H1 (cell line): ENCODE data around the gene DPP10. TPM values are rescaled to one million over a fixed set of nuclear protein-coding genes. Genes with fewer than 3 reads are reported as not detected.

Experiments
- CTCF ChIA-PET: fragments of 300-600 bp; sonication (Branson Sonifier 250); formaldehyde crosslinking; loops from one replicate; lab custom pipeline; 2021; ENCODE audit not compliant: partially characterized antibody; lab: Charles Lee
- POLR2A ChIA-PET: fragments of 300-600 bp; sonication (Branson Sonifier 250); formaldehyde crosslinking; loops from one replicate; lab custom pipeline; 2021; ENCODE audit warnings: inconsistent platforms; ENCODE audit not compliant: partially characterized antibody; lab: Charles Lee
- DNase-seq, 2 experiments: peaks; one replicate each; pipeline versions ENCODE4 v3.0.0 to v3.0.0-alpha.2; 2010 to 2022; ENCODE audit warnings: low spot score in 2 of 2, low read depth in 1 of 2, mixed read lengths in 1 of 2
- FAIRE-seq: peaks from 2 replicates; lab custom pipeline; 2011; peaks lifted over from hg19 to GRCh38; lab: Jason Lieb, UNC
- H2AFZ ChIP-seq: 2 replicates; pipeline ENCODE4 v1.8.1; 2012; ENCODE audit warnings: low read length, inconsistent platforms
- H2AK5ac ChIP-seq: 2 replicates; pipeline ENCODE4 v1.6.1; 2013; ENCODE audit warnings: low read depth, low read length
- H2BK120ac ChIP-seq: replicated peaks from 2 replicates; pipeline ENCODE3; 2013; ENCODE audit warnings: low read depth, low read length, inconsistent platforms
- H2BK12ac ChIP-seq: 2 replicates; pipeline ENCODE4 v1.6.1; 2013; ENCODE audit warnings: low read depth, low read length
- H2BK15ac ChIP-seq: 2 replicates; pipeline ENCODE4 v1.6.1; 2013; ENCODE audit warnings: low read length
- H2BK20ac ChIP-seq: 2 replicates; pipeline ENCODE4 v1.6.1; 2013; ENCODE audit warnings: low read length
- H2BK5ac ChIP-seq: 2 replicates; pipeline ENCODE4 v1.6.1; 2013; ENCODE audit warnings: low read depth, low read length
- H3K14ac ChIP-seq: 2 replicates; pipeline ENCODE4 v1.6.1; 2013; ENCODE audit warnings: inconsistent platforms; ENCODE audit not compliant: insufficient read length
- H3K18ac ChIP-seq: 2 replicates; pipeline ENCODE4 v1.6.1; 2013; ENCODE audit warnings: low read length; ENCODE audit errors: extremely low read depth
- H3K23ac ChIP-seq: 2 replicates; pipeline ENCODE4 v1.6.1; 2013; ENCODE audit warnings: inconsistent platforms; ENCODE audit not compliant: insufficient read length
- H3K23me2 ChIP-seq: 2 replicates; pipeline ENCODE4 v1.6.1; 2013; ENCODE audit warnings: low read depth, low read length
- H3K27ac ChIP-seq: 2 replicates; pipeline ENCODE4 v1.6.1; 2011; ENCODE audit warnings: low read depth, low read length, inconsistent platforms
- H3K27me3 ChIP-seq, 4 experiments: replicated peaks in 1 of 4; 1 replicate in 1 of 4; 2 replicates in 3 of 4; pipeline versions ENCODE4 v1.6.1 to v1.8.1; 2011 to 2013; ENCODE audit warnings: low read length in 3 of 4, mild to moderate bottlenecking in 3 of 4, inconsistent platforms in 2 of 4, mixed read lengths in 2 of 4, moderate library complexity in 1 of 4; ENCODE audit not compliant: control insufficient read depth in 3 of 4, insufficient read depth in 3 of 4; ENCODE audit errors: extremely low read depth in 1 of 4
- H3K36me3 ChIP-seq, 4 experiments: 2 replicates each; pipeline versions ENCODE4 v1.6.1 to v1.8.1; 2011 to 2013; ENCODE audit warnings: mild to moderate bottlenecking in 4 of 4, low read length in 3 of 4, moderate library complexity in 2 of 4, control low read depth in 1 of 4, inconsistent platforms in 1 of 4; ENCODE audit not compliant: insufficient read depth in 4 of 4, control insufficient read depth in 2 of 4
- H3K4ac ChIP-seq: replicated peaks from 2 replicates; pipeline ENCODE3; 2013; ENCODE audit warnings: low read length, low read depth, mixed read lengths, inconsistent platforms; ENCODE audit not compliant: insufficient read length
- H3K4me1 ChIP-seq, 4 experiments: replicated peaks in 1 of 4; 1 replicate in 1 of 4; 2 replicates in 3 of 4; pipeline versions ENCODE4 v1.6.1 to v1.8.1; 2011 to 2013; ENCODE audit warnings: low read length in 3 of 4, inconsistent platforms in 2 of 4, mixed read lengths in 1 of 4; ENCODE audit not compliant: insufficient read depth in 4 of 4, control insufficient read depth in 3 of 4
- H3K4me2 ChIP-seq, 2 experiments: 2 replicates each; pipeline versions ENCODE4 v1.6.1 to v1.8.1; 2011 to 2013; ENCODE audit warnings: low read depth in 2 of 2, low read length in 2 of 2, control low read depth in 1 of 2, inconsistent platforms in 1 of 2, mild to moderate bottlenecking in 1 of 2; ENCODE audit not compliant: insufficient read depth in 1 of 2
- H3K4me3 ChIP-seq, 4 experiments: fragments of 200-600, 300-600 bp in 1 of 4; sonication (generic), shearing (Covaris generic), sonication (Bioruptor Twin) in 1 of 4; 2 replicates each; pipeline versions ENCODE4 v1.5.1 to v1.8.1; 2011 to 2016; ENCODE audit warnings: low read length in 4 of 4, low read depth in 3 of 4, control low read depth in 2 of 4, inconsistent platforms in 2 of 4, mild to moderate bottlenecking in 2 of 4, mixed read lengths in 1 of 4, moderate library complexity in 1 of 4; ENCODE audit not compliant: insufficient read depth in 2 of 4; ENCODE audit errors: extremely low read depth in 1 of 4
- H3K56ac ChIP-seq: replicated peaks from 2 replicates; pipeline ENCODE3; 2013; ENCODE audit warnings: low read depth, mild to moderate bottlenecking, mixed read lengths, low read length, inconsistent platforms; ENCODE audit not compliant: insufficient read length
- H3K79me1 ChIP-seq: 2 replicates; pipeline ENCODE4 v1.6.1; 2013; ENCODE audit warnings: low read depth, low read length, control low read depth
- H3K79me2 ChIP-seq, 2 experiments: 2 replicates each; pipeline versions ENCODE4 v1.6.1 to v1.8.1; 2012 to 2013; ENCODE audit warnings: low read length in 2 of 2, mild to moderate bottlenecking in 2 of 2, inconsistent platforms in 1 of 2; ENCODE audit not compliant: insufficient read depth in 2 of 2, control insufficient read depth in 1 of 2
- H3K9ac ChIP-seq, 4 experiments: replicated peaks in 1 of 4; 1 replicate in 1 of 4; 2 replicates in 3 of 4; pipeline versions ENCODE4 v1.6.1 to v1.8.1; 2011 to 2013; ENCODE audit warnings: low read depth in 3 of 4, low read length in 3 of 4, control low read depth in 2 of 4, mild to moderate bottlenecking in 2 of 4, moderate library complexity in 2 of 4, inconsistent platforms in 1 of 4; ENCODE audit errors: extremely low read depth in 1 of 4
- H3K9me3 ChIP-seq, 2 experiments: 2 replicates each; pipeline versions ENCODE4 v1.6.1 to v1.8.1; 2012 to 2013; ENCODE audit warnings: mild to moderate bottlenecking in 2 of 2, moderate library complexity in 2 of 2, control low read depth in 1 of 2, inconsistent platforms in 1 of 2, low read depth in 1 of 2, low read length in 1 of 2, mixed read lengths in 1 of 2; ENCODE audit not compliant: insufficient read depth in 2 of 2
- H4K20me1 ChIP-seq, 2 experiments: replicated peaks in 1 of 2; 2 replicates each; pipeline versions ENCODE3 to v1.8.1; 2011 to 2013; ENCODE audit warnings: inconsistent platforms in 2 of 2, low read length in 2 of 2, mild to moderate bottlenecking in 1 of 2; ENCODE audit not compliant: insufficient read depth in 2 of 2, control insufficient read depth in 1 of 2
- H4K5ac ChIP-seq: 2 replicates; pipeline ENCODE4 v1.6.1; 2013; ENCODE audit warnings: low read length, low read depth, mixed read lengths, inconsistent platforms; ENCODE audit not compliant: insufficient read length
- H4K8ac ChIP-seq: 2 replicates; pipeline ENCODE4 v1.8.0; 2013; ENCODE audit warnings: mild to moderate bottlenecking, moderate library complexity, low read length, inconsistent platforms; ENCODE audit not compliant: insufficient read depth; ENCODE audit errors: extremely low read depth
- H4K91ac ChIP-seq: replicated peaks from 2 replicates; pipeline ENCODE3; 2013; ENCODE audit warnings: low read length, mixed read lengths, inconsistent platforms; ENCODE audit not compliant: insufficient read length
- BRCA1 ChIP-seq: IDR thresholded peaks from 2 replicates; pipeline ENCODE4 v1.6.1; 2012; ENCODE audit warnings: low read depth, low read length, improper control_type of control experiment
- CEBPB ChIP-seq: IDR thresholded peaks from 2 replicates; pipeline ENCODE4 v1.6.1; 2012; ENCODE audit warnings: low read depth, low read length
- EZH2 ChIP-seq: fragments of 200-600 bp; sonication (generic); IDR thresholded peaks from 2 replicates; pipeline ENCODE4 v1.7.1; 2012; ENCODE audit warnings: low read depth, mild to moderate bottlenecking, moderate library complexity, low read length, inconsistent platforms; ENCODE audit not compliant: severe bottlenecking
- PHF8 ChIP-seq: fragments of 200-600 bp; sonication (generic); conservative IDR thresholded peaks from 2 replicates; pipeline ENCODE4 v1.7.1; 2012; ENCODE audit warnings: low read depth, mild to moderate bottlenecking, inconsistent platforms, low read length, moderate library complexity
- TAF1 ChIP-seq: IDR thresholded peaks from 2 replicates; pipeline ENCODE4 v1.6.1; 2011; ENCODE audit warnings: mild to moderate bottlenecking, low read depth, low read length
- TAF7 ChIP-seq: optimal IDR thresholded peaks from 2 replicates; pipeline ENCODE3; 2011; ENCODE audit warnings: low read depth, mild to moderate bottlenecking, inconsistent platforms, low read length, moderate library complexity, borderline replicate concordance
- YY1 ChIP-seq: IDR thresholded peaks from 2 replicates; pipeline ENCODE4 v1.6.1; 2011; ENCODE audit warnings: low read depth, mild to moderate bottlenecking, low read length
- WGBS, 2 experiments: shearing (Covaris generic) in 1 of 2; methylation state at CpG; one replicate each; pipeline versions ENCODE4 v1.1.6 to v1.1.7; 2013 to 2015; ENCODE audit warnings: low lambda C conversion rate in 2 of 2, mixed read lengths in 2 of 2, inconsistent platforms in 1 of 2, low coverage in 1 of 2, missing lambda C conversion rate in 1 of 2; ENCODE audit not compliant: insufficient replicate concordance in 2 of 2, insufficient coverage in 1 of 2, insufficient read length in 1 of 2; ENCODE audit errors: extremely low coverage in 1 of 2, missing lambda C conversion rate in 1 of 2; 5-methylcytosine and 5-hydroxymethylcytosine counted together
- polyA plus RNA-seq, 7 experiments: library from polyadenylated mRNA; depleted of rRNA in 3 of 7; stranded (reverse) in 5 of 7; unstranded in 2 of 7; fragments of >200 nt in 5 of 7; fragments of 200-250 nt in 2 of 7; gene quantifications; 1 replicate in 5 of 7; 2 replicates in 1 of 7; 4 replicates in 1 of 7; pipeline versions ENCODE4 v1.2.1 to v1.2.3, GENCODE V29; 2011 to 2013; ENCODE audit warnings: missing spikeins in 2 of 7, mixed read lengths in 2 of 7
- total RNA-seq: library from RNA; stranded (reverse); fragmentation: NEBNext Ultra II Directional; extraction: Animal tissue kit (Norgen Biotek cat#: 25700); gene quantifications from 2 replicates; pipeline ENCODE4 v1.2.1, GENCODE V29; 2021
- TF ChIP-seq, protein P1 (sequence below): IDR thresholded peaks from 2 replicates; pipeline ENCODE4 v1.6.1; 2011; ENCODE audit warnings: low read length, improper control_type of control experiment

Gene DPP10
- total and polyA plus RNA-seq, 2 of the 8 experiments (the other 6 are each of a cell fraction or from before 2014, with no cell fraction given) = 3.3 to 7.2 TPM

DNA sequence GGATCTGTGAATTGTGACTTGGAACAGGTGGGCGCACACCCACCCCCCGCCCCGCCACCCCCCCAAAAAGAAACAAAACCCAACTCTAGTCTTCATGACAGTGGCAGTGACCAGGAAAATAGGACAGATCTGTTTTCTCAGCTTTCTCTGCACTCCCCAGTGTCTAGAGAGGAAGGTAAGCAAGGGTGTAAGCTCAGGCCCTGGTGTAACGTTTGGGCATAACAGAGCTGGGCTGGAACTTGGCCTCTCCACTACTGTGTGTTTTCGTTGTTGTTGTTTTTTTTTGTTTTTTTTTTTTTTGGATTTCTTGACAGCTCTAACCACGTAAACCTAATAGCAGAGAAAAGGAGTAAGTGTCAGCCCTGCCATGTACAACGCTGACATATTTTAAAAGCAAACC lies 1160.8 kb downstream of the DPP10 start:
- Histone ChIP-seq H2BK120ac (no peak overlapping the region), H4K5ac (no peak overlapping the region), H2BK20ac (no peak overlapping the region), H3K18ac (no peak overlapping the region)
- no peak for TF ChIP-seq YY1
- no peak for TF ChIP-seq EZH2
- TF ChIP-seq TAF1 = no peak
- TF ChIP-seq, protein P1, sequence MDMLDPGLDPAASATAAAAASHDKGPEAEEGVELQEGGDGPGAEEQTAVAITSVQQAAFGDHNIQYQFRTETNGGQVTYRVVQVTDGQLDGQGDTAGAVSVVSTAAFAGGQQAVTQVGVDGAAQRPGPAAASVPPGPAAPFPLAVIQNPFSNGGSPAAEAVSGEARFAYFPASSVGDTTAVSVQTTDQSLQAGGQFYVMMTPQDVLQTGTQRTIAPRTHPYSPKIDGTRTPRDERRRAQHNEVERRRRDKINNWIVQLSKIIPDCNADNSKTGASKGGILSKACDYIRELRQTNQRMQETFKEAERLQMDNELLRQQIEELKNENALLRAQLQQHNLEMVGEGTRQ = no peak
- no peak for TF ChIP-seq CEBPB
- no peak for TF ChIP-seq PHF8
- no peak for TF ChIP-seq BRCA1
- no peak for TF ChIP-seq TAF7
- TF ChIP-seq, all 59 proteins: peak for 0
- H3K9ac ChIP-seq = no peak overlapping the region
- no peak overlapping the region for H2BK15ac ChIP-seq
- no peak overlapping the region for H3K4me2 ChIP-seq
- no peak overlapping the region for H3K56ac ChIP-seq
- no peak overlapping the region for H3K4ac ChIP-seq
- 82% methylated on average over 6 of the region's 7 CpGs; no CpG with 5 or more reads in 1 of the 2 experiments for WGBS, 2 experiments
- H3K23ac ChIP-seq = no peak overlapping the region
- H4K20me1 ChIP-seq = no peaks in the 10 kb centered on the region
- no peak overlapping the region for H3K14ac ChIP-seq
- no peak overlapping the region for H3K4me3 ChIP-seq
- no peak overlapping the region for H3K27ac ChIP-seq
- no peak overlapping the region for H2AK5ac ChIP-seq
- no peak overlapping the region for H2BK5ac ChIP-seq
- peaks cover 0 to 11% (median 0%) of the 10 kb centered on the region in 4 experiments; a peak in 2 of 7 replicates for H3K4me1 ChIP-seq
- no peak overlapping the region for H4K8ac ChIP-seq
- CTCF ChIA-PET = interaction anchor here (0.6 to 1.2 kb wide), 2 partner anchors 12 to 19 kb away, joined by 3 to 4 read pairs; no protein-coding TSS in a partner anchor
- FAIRE-seq (no peak), DNase-seq (no peak)
- H4K91ac ChIP-seq = no peak overlapping the region
- H2BK12ac ChIP-seq = no peak overlapping the region
- POLR2A ChIA-PET = no interaction called here
- H3K23me2 ChIP-seq = no peaks in the 10 kb centered on the region
- H3K79me1 ChIP-seq = no peaks in the 10 kb centered on the region
- H2AFZ ChIP-seq = no peak overlapping the region
- no peaks in the 10 kb centered on the region for H3K36me3 ChIP-seq
- no peaks in the 10 kb centered on the region for H3K79me2 ChIP-seq
- no peaks in the 10 kb centered on the region for H3K27me3 ChIP-seq
- no peaks in the 10 kb centered on the region for H3K9me3 ChIP-seq
